Activated T-helper 2 cell treated with anti-CD3 and anti-CD28 coated beads, Interferon-gamma antibody, Interleukin-2, Interleukin-4, amounts not matched to agents 10 μg/mL and 5 μg/mL and 100 μg/mL, durations not matched to agents 14 hours and 24 hours and 36 hours (primary cell): ENCODE results near the gene IGFBP6. TPM values are rescaled to one million over a fixed set of nuclear protein-coding genes. Genes with fewer than 3 reads are reported as not detected.

Source experiments
- DNase-seq: peaks from one replicate; pipeline ENCODE4 v3.0.0; 2021; ENCODE audit warnings: low spot score
- H3K27ac Mint-ChIP-seq: one replicate; pipeline ENCODE4 v1.8.0; 2021; ENCODE audit warnings: mixed read lengths
- H3K27me3 Mint-ChIP-seq: one replicate; pipeline ENCODE4 v1.8.0; 2021; ENCODE audit warnings: low read depth, mixed read lengths
- H3K36me3 Mint-ChIP-seq: one replicate; pipeline ENCODE4 v1.8.0; 2021; ENCODE audit warnings: low read depth, mixed read lengths
- H3K4me1 Mint-ChIP-seq: one replicate; pipeline ENCODE4 v1.8.0; 2021; ENCODE audit warnings: low read depth, mixed read lengths
- H3K4me3 Mint-ChIP-seq: one replicate; pipeline ENCODE4 v1.8.0; 2021; ENCODE audit warnings: low read depth, mild to moderate bottlenecking, moderate library complexity, mixed read lengths
- H3K9me3 Mint-ChIP-seq: one replicate; pipeline ENCODE4 v1.8.0; 2021; ENCODE audit warnings: mixed read lengths
- intact Hi-C: fragments of 100-400 bp; cut with micrococcal nuclease; formaldehyde crosslinking; loops from one replicate; pipeline ENCODE4 v1.15.1; 2023
- total RNA-seq: library from RNA; stranded (reverse); gene quantifications from 2 replicates; pipeline ENCODE4 v1.2.3, GENCODE V29; 2022

IGFBP6 gene
- total RNA-seq, 1 donor from 2014 or later, result not detected

DNA sequence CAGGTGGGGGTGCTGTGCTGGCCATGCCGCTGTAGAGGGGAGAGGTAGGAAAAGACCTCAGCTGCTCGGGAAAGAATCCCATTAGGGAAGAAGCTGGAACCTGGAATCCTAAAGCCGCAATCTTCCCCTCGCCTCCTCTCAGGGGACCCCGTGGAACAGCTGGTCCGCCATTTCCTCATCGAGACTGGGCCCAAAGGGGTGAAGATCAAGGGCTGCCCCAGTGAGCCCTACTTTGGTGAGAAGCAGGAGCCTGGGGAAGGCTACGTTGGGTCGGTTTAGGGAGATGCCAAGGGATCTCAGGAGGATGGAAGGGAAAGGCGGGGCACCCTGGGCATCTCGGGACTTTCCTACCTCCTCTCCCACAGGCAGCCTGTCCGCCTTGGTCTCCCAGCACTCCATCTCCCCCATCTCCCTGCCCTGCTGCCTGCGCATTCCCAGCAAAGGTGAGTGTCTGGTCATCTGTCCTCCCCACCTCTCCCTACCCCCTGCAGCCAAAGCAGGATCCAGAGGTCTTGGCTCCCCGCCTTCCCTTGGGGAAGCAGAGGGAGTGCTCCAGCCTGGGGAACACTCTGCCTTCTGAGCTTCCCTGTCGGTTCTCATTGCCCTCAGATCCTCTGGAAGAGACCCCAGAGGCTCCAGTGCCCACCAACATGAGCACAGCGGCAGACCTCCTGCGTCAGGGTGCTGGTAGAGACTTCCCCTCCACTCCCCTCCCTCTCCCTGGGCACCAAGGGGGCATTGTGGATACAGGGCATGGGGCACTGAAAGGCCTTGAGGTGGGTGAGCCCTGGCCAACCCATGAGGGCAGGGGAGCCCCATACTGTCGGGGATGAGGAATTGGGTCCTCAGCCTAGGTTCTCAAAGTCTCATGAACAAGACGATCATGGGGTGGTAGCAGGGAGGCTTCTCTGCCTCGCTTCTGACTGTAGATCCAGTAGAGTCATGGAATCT lies 35.2 kb upstream of the IGFBP6 start:
- Mint-ChIP-seq H3K27me3 (no peaks in the 10 kb centered on the region), H3K27ac (no peak overlapping the region), H3K9me3 (no peaks in the 10 kb centered on the region), H3K4me3 (no peak overlapping the region), H3K4me1 (peaks cover 3% of the 10 kb centered on the region), H3K36me3 (peaks cover 31% of the 10 kb centered on the region)
- intact Hi-C loops, result no loop called here
- DNase-seq, result no peak

- Mint-ChIP-seq H3K9me3 (no peaks in the 10 kb centered on the region), H3K4me3 (no peak overlapping the region), H3K4me1 (peaks cover 3% of the 10 kb centered on the region), H3K27me3 (no peaks in the 10 kb centered on the region), H3K36me3 (peaks cover 31% of the 10 kb centered on the region), H3K27ac (no peak overlapping the region)
- intact Hi-C loops, result no loop called here
- DNase-seq, result no peak
Observed at GRCh38 chr12:53062977-53063707, 34.3 kb upstream of the IGFBP6 start.

- Mint-ChIP-seq H3K4me1 (peaks cover 3% of the 10 kb centered on the region), H3K36me3 (peaks cover 31% of the 10 kb centered on the region)
Observed at GRCh38 chr12:53063708-53064612, 33.5 kb upstream of the IGFBP6 start.

DNA sequence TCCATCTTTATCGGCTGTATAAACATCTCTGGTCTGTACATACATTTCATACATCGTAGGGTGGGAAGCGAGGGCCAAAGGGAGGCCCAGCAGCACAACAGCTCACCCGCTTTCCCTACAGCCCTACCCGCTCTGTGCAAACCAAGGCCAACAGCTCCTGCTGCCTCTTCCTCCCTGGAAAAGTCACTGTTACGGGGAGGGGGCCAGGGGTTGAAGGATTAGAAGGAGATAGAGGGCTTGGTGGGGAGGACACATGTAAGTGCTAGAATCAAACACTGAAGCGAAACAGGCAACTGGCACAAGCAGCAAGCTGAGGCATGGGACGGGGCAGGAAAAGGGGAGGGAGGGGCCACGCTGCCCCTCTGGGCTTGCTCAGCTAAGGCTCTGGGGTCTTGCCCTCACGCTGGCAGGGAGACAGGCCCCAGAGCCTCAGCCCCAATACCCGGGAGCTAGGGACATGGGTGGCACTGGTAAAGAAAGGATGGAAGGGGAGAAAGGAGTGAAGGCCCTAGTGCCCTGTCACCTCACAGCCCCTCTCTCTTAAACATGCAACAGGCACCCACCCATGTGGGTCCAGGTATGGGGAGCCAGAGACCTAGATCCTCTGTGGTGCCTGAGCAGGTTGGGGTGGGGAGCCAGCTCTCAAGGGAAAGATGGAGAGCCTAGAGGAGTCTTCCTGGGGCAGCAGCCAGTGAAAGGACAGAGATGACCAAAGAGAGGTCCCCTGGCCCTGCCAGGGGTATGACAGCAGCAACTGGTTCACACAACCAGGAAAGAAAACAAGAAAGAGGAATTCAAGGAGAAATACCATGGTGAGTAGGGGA lies 32.6 kb upstream of the IGFBP6 start:
- intact Hi-C loops, result no loop called here
- H3K27me3 Mint-ChIP-seq, result no peaks in the 10 kb centered on the region
- no peaks in the 10 kb centered on the region for H3K9me3 Mint-ChIP-seq
- DNase-seq, result no peak
- no peak overlapping the region for H3K27ac Mint-ChIP-seq
- H3K36me3 Mint-ChIP-seq, result peaks cover 34% of the 10 kb centered on the region
- H3K4me1 Mint-ChIP-seq, result peaks cover 3% of the 10 kb centered on the region
- no peak overlapping the region for H3K4me3 Mint-ChIP-seq

More at GRCh38 chr12:53063708-53064612, 33.5 kb upstream of the IGFBP6 start:
- Mint-ChIP-seq H3K27me3 (no peaks in the 10 kb centered on the region), H3K27ac (no peak overlapping the region), H3K9me3 (no peaks in the 10 kb centered on the region), H3K4me3 (no peak overlapping the region)
- no peak for DNase-seq
- intact Hi-C loops, result no loop called here

GRCh38 chr12:53065470-53065869 lies 32.0 kb upstream of the IGFBP6 start:
- H3K9me3 Mint-ChIP-seq, result no peaks in the 10 kb centered on the region
- peaks cover 3% of the 10 kb centered on the region for H3K4me1 Mint-ChIP-seq
- no peak for DNase-seq
- H3K27ac Mint-ChIP-seq, result no peak overlapping the region
- peaks cover 34% of the 10 kb centered on the region for H3K36me3 Mint-ChIP-seq
- no peak overlapping the region for H3K4me3 Mint-ChIP-seq
- intact Hi-C loops, result no loop called here
- H3K27me3 Mint-ChIP-seq, result no peaks in the 10 kb centered on the region

GRCh38 chr12:53065975-53066931 lies 31.2 kb upstream of the IGFBP6 start:
- Mint-ChIP-seq H3K4me1 (peaks cover 3% of the 10 kb centered on the region), H3K27me3 (no peaks in the 10 kb centered on the region), H3K4me3 (no peak overlapping the region), H3K27ac (no peak overlapping the region), H3K9me3 (no peaks in the 10 kb centered on the region), H3K36me3 (peaks cover 35% of the 10 kb centered on the region)
- intact Hi-C loops, result loop anchor here (1.0 kb wide), 1 partner anchor 33 kb away; no protein-coding TSS in a partner anchor
- peak; percentile 51 for DNase-seq

- no peaks in the 10 kb centered on the region for H3K27me3 Mint-ChIP-seq
- H3K27ac Mint-ChIP-seq, result no peak overlapping the region
- intact Hi-C loops, result no loop called here
- no peak overlapping the region for H3K4me3 Mint-ChIP-seq
- no peak for DNase-seq
- H3K4me1 Mint-ChIP-seq, result peaks cover 3% of the 10 kb centered on the region
- no peaks in the 10 kb centered on the region for H3K9me3 Mint-ChIP-seq
- H3K36me3 Mint-ChIP-seq, result peaks cover 44% of the 10 kb centered on the region
Observed at GRCh38 chr12:53067074-53067992, 30.1 kb upstream of the IGFBP6 start.

GRCh38 chr12:53067993-53068770 lies 29.3 kb upstream of the IGFBP6 start:
- H3K36me3 Mint-ChIP-seq, result peaks cover 48% of the 10 kb centered on the region
- H3K9me3 Mint-ChIP-seq, result no peaks in the 10 kb centered on the region
- H3K4me3 Mint-ChIP-seq, result no peak overlapping the region
- H3K27ac Mint-ChIP-seq, result no peak overlapping the region
- no peak for DNase-seq
- H3K27me3 Mint-ChIP-seq, result no peaks in the 10 kb centered on the region
- intact Hi-C loops, result no loop called here
- H3K4me1 Mint-ChIP-seq, result peaks cover 6% of the 10 kb centered on the region

- H3K4me1 Mint-ChIP-seq, result peaks cover 6% of the 10 kb centered on the region
- H3K27ac Mint-ChIP-seq, result no peak overlapping the region
- DNase-seq, result no peak
- H3K36me3 Mint-ChIP-seq, result peaks cover 48% of the 10 kb centered on the region
- H3K27me3 Mint-ChIP-seq, result no peaks in the 10 kb centered on the region
- intact Hi-C loops, result no loop called here
- H3K9me3 Mint-ChIP-seq, result no peaks in the 10 kb centered on the region
- H3K4me3 Mint-ChIP-seq, result no peak overlapping the region
Observed at GRCh38 chr12:53068811-53069585, 28.5 kb upstream of the IGFBP6 start.
